ENCODE data around the gene SIRPB2. TPM values are rescaled to one million over a fixed set of nuclear protein-coding genes. Genes with fewer than 3 reads are reported as not detected.

Gene SIRPB2
- total and polyA plus RNA-seq, 2 donors (not counting 3 experiments of a cell fraction or from before 2014, with no cell fraction given) = 9.5 to 19.7 TPM

DNA sequence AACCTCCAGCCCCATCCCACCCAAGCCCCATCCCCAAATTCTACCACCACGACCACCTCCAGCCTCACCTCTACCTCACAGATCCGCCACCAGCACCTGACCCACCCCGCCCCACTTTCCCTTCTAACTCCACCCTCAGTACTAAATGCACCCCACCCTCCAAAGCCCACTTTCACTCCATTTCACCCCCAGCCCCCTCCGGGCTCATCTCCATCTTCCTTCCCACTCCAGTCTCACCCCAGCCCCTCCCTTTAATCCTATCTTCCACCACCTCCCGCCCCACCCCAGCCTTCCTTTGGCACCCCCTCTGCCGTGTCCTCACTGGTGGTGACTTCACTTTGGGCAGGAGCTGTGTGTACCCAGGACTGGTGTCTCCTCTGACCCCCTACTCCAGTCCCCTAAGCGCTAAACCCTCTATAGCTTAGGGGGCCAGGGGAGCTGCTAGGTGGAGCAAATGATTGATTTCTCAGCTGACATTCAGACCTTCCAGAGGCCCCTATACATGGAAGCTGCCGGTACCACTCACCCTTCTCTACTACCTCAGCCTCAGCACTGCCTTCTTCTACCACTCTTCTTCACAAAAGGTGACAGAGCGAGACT, 21.8 kb downstream of the SIRPB2 start:
- Histone ChIP-seq H4K20me1 (replicated peaks; ENCODE audit: control insufficient read depth, extremely low read depth, insufficient read depth, low read length) (peaks cover 4% of the 10 kb centered on the region), H3K4me2 (ENCODE audit: insufficient read depth, low read length) (peak overlapping the region; percentile 5), H3K27me3 (ENCODE audit: control insufficient read depth in 2 of 2, insufficient read depth in 2 of 2, low read length in 2 of 2) (no peaks in the 10 kb centered on the region), H3K27ac (ENCODE audit: insufficient read depth, low read depth, low read length) (peak overlapping the region; percentile 75), H3K4me3 (replicated peaks in 1 of 3; ENCODE audit: insufficient read depth in 1 of 3, low read depth in 1 of 3, low read length in 3 of 3) (no peak overlapping the region), H3K36me3 (ENCODE audit: control insufficient read depth in 2 of 2, extremely low read depth in 1 of 2, insufficient read depth in 2 of 2, low read length in 2 of 2) (peaks cover 0 to 2% of the 10 kb centered on the region in 2 experiments), H3K79me2 (ENCODE audit: control insufficient read depth, insufficient read depth, low read length) (peaks cover 20% of the 10 kb centered on the region), H3K4me1 (ENCODE audit: control insufficient read depth, extremely low read depth, insufficient read depth, low read length) (peaks cover 31% of the 10 kb centered on the region), H3K9me3 (replicated peaks; ENCODE audit: control insufficient read depth, insufficient read depth, low read length) (no peaks in the 10 kb centered on the region), H3K9me1 (replicated peaks; ENCODE audit: control insufficient read depth, extremely low read depth, insufficient read depth, low read length) (no peaks in the 10 kb centered on the region), H3K9ac (replicated peaks; ENCODE audit: extremely low read depth, insufficient read depth, low read length) (peak overlapping the region; percentile 51), H2AFZ (ENCODE audit: low read depth, low read length) (peak overlapping the region; percentile 20)
- ChIA-PET POLR2A (no interaction called here), CTCF (interaction anchor here (1.6 to 14.3 kb wide), 5 partner anchors 34 to 308 kb away, joined by 4 to 229 read pairs (median 6); no protein-coding TSS in a partner anchor)
- no peak for FAIRE-seq
- dilution Hi-C loops (cut with MboI; ENCODE audit: extremely low pct_ligation_motif_present, low sequenced_read_pairs) (no loop called here), intact Hi-C loops (cut with micrococcal nuclease) (no loop called here)
- DNase-seq (ENCODE audit: low read depth, low spot score) = no peak
- TF ChIP-seq GATA2 (IDR thresholded peaks at IDR 0.05; ENCODE audit: insufficient read depth, insufficient read length, low read depth, low read length) = no peak
- TF ChIP-seq FOS (IDR thresholded peaks at IDR 0.05; ENCODE audit: borderline replicate concordance, insufficient read depth, low read length) = no peak
- no peak for TF ChIP-seq POLR2AphosphoS5 (IDR thresholded peaks at IDR 0.05; ENCODE audit: insufficient read depth, low read depth, low read length)
- no peak for TF ChIP-seq EZH2 (IDR thresholded peaks at IDR 0.05; ENCODE audit: borderline replicate concordance, low read depth, low read length, severe bottlenecking)
- TF ChIP-seq, protein P1, sequence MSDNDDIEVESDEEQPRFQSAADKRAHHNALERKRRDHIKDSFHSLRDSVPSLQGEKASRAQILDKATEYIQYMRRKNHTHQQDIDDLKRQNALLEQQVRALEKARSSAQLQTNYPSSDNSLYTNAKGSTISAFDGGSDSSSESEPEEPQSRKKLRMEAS (IDR thresholded peaks at IDR 0.05; ENCODE audit: insufficient read depth, insufficient read length) = no peak
- TF ChIP-seq, protein P2, sequence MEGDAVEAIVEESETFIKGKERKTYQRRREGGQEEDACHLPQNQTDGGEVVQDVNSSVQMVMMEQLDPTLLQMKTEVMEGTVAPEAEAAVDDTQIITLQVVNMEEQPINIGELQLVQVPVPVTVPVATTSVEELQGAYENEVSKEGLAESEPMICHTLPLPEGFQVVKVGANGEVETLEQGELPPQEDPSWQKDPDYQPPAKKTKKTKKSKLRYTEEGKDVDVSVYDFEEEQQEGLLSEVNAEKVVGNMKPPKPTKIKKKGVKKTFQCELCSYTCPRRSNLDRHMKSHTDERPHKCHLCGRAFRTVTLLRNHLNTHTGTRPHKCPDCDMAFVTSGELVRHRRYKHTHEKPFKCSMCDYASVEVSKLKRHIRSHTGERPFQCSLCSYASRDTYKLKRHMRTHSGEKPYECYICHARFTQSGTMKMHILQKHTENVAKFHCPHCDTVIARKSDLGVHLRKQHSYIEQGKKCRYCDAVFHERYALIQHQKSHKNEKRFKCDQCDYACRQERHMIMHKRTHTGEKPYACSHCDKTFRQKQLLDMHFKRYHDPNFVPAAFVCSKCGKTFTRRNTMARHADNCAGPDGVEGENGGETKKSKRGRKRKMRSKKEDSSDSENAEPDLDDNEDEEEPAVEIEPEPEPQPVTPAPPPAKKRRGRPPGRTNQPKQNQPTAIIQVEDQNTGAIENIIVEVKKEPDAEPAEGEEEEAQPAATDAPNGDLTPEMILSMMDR (IDR thresholded peaks at IDR 0.05; ENCODE audit: extremely low read depth in 1 of 2, insufficient read depth in 1 of 2, low read depth in 1 of 2, low read length in 2 of 2) = no peak
- no peak for TF ChIP-seq MYC (IDR thresholded peaks at IDR 0.05; ENCODE audit: low read depth, low read length)
- TF ChIP-seq JUN (IDR thresholded peaks at IDR 0.05; ENCODE audit: borderline replicate concordance, insufficient read depth, insufficient read length, low read depth) = no peak
- TF ChIP-seq POLR2A (IDR thresholded peaks at IDR 0.05; ENCODE audit: low read depth, low read length) = no peak
- no TSS peak for BruUV-seq (replicated peaks)

Data from endothelial cell of umbilical vein (primary cell).